Uterus (tissue), 4 donors: ENCODE data around the gene ARMH1. TPM values are rescaled to one million over a fixed set of nuclear protein-coding genes. Genes with fewer than 3 reads are reported as not detected.
"Not testable (repeated sequence)": the region's sequence is repeated elsewhere in the genome, so short reads cannot be mapped to it uniquely, and the experiment has no call there.

ENCODE experiments used
- DNase-seq, 2 donors: peaks; one replicate each; pipeline ENCODE4 v3.0.0-alpha.2; 2019 to 2020
- H3K27ac ChIP-seq, 2 donors: fragments of 200-600 bp; sonication (generic); 1 replicate in 1 of 2; 2 replicates in 1 of 2; pipeline ENCODE4 v1.5.1; 2016 to 2018
- H3K27me3 ChIP-seq, 2 donors: fragments of 200-600 bp; sonication (generic); one replicate each; pipeline ENCODE4 v1.5.1; 2018 to 2019; ENCODE audit warnings: control low read depth in 1 of 2
- H3K36me3 ChIP-seq, 2 donors: fragments of 200-600 bp; sonication (generic); one replicate each; pipeline ENCODE4 v1.5.1; 2019; ENCODE audit warnings: control low read depth in 1 of 2
- H3K4me1 ChIP-seq, 2 donors: fragments of 200-600 bp; sonication (generic); one replicate each; pipeline ENCODE4 v1.5.1; 2018 to 2019; ENCODE audit warnings: control low read depth in 1 of 2
- H3K4me3 ChIP-seq, 2 donors: fragments of 200-600 bp; sonication (generic); 1 replicate in 1 of 2; 2 replicates in 1 of 2; pipeline ENCODE4 v1.5.1; 2018 to 2019; ENCODE audit warnings: mild to moderate bottlenecking in 1 of 2
- H3K9me3 ChIP-seq, 2 donors: fragments of 200-600 bp; sonication (generic); one replicate each; pipeline ENCODE4 v1.5.1; 2019; ENCODE audit warnings: control low read depth in 1 of 2
- POLR2A ChIP-seq, 2 donors: fragments of 450-650 bp; IDR thresholded peaks; one replicate each; pipeline ENCODE4 v1.6.1; 2016; ENCODE audit warnings: antibody characterized with exemption in 2 of 2, mild to moderate bottlenecking in 1 of 2, moderate library complexity in 1 of 2
- intact Hi-C: fragments of 100-400 bp; cut with DNase I; formaldehyde crosslinking; loops from one replicate; pipeline ENCODE4 v1.15.1; 2023; ENCODE audit warnings: low total_unique reads
- small RNA-seq: library from RNA; depleted of rRNA; stranded (forward); fragments of <200 nt; gene quantifications from one replicate; pipeline ENCODE3, GENCODE V24; 2016
- total RNA-seq, 4 donors: library from RNA; depleted of rRNA in 3 of 4; stranded (reverse); fragments of >200 nt in 3 of 4; gene quantifications; one replicate each; pipeline versions ENCODE4 v1.1.0 to v1.2.4, GENCODE V29; 2014 to 2023
- TF ChIP-seq, protein P1 (sequence below), 4 experiments: fragments of 200-600 bp in 2 of 4; fragments of 450-650 bp in 2 of 4; sonication (generic) in 2 of 4; IDR thresholded peaks; one replicate each; pipeline ENCODE4 v1.5.1; 2016 to 2019; ENCODE audit warnings: antibody characterized with exemption in 4 of 4, mild to moderate bottlenecking in 2 of 4, moderate library complexity in 1 of 4
- donor health status: DM: yes; HTN: yes; CAD: no.

The ARMH1 gene
- total RNA-seq, 4 donors from 2014 or later: 2.7 to 7.7 (median 5.2) TPM; not detected in 1

DNA sequence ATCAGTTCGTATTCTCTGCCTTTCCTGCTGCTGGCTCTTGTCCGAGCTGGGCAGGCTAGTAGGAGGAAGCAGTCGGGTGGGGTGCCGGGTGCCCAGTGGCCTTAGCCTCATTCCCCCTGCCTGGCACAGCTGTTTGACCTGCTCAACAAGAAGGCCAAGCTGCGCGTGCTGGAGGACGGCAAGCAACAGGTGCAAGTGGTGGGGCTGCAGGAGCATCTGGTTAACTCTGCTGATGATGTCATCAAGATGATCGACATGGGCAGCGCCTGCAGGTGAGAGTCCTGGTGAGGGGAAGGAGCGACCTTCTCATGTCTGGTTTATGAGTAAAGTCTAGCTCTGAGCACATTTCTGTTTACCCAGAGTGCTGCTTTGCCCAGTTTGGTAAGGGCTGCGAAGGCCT lies 84.6 kb downstream of the ARMH1 start:
- H3K4me3 ChIP-seq: no peak overlapping the region
- H3K27me3 ChIP-seq: no peaks in the 10 kb centered on the region
- DNase-seq: no peak
- intact Hi-C loops: no loop called here
- H3K4me1 ChIP-seq: no peaks in the 10 kb centered on the region
- no peaks in the 10 kb centered on the region for H3K36me3 ChIP-seq
- no peak overlapping the region for H3K27ac ChIP-seq
- no peaks in the 10 kb centered on the region for H3K9me3 ChIP-seq
- TF ChIP-seq, protein P1, sequence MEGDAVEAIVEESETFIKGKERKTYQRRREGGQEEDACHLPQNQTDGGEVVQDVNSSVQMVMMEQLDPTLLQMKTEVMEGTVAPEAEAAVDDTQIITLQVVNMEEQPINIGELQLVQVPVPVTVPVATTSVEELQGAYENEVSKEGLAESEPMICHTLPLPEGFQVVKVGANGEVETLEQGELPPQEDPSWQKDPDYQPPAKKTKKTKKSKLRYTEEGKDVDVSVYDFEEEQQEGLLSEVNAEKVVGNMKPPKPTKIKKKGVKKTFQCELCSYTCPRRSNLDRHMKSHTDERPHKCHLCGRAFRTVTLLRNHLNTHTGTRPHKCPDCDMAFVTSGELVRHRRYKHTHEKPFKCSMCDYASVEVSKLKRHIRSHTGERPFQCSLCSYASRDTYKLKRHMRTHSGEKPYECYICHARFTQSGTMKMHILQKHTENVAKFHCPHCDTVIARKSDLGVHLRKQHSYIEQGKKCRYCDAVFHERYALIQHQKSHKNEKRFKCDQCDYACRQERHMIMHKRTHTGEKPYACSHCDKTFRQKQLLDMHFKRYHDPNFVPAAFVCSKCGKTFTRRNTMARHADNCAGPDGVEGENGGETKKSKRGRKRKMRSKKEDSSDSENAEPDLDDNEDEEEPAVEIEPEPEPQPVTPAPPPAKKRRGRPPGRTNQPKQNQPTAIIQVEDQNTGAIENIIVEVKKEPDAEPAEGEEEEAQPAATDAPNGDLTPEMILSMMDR (IDR thresholded peaks at IDR 0.05): no peak
- no peak for TF ChIP-seq POLR2A (IDR thresholded peaks at IDR 0.05)

DNA sequence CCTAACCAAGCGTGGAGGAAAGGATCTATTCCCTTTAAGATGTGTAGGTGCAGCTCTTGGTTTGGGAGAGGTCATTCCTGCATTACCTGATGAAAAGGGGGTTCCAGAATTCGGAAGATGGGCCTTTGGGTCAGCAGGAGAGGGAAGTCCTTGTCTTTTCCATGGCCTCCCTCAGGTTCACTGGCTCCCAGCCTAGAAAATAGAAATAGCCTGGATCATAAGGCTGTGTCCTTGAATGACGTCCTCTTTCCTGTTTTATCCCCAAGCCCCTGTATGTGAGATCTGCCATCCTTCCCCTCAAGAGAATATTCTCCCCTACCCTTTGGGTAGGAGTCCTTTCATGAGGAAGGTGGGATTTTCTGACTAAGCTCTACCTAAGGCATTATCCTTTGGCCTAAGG lies 86.4 kb downstream of the ARMH1 start:
- H3K9me3 ChIP-seq: no peaks in the 10 kb centered on the region
- no peaks in the 10 kb centered on the region for H3K36me3 ChIP-seq
- no peak overlapping the region for H3K27ac ChIP-seq
- TF ChIP-seq, protein P1 (IDR thresholded peaks at IDR 0.05): no peak
- TF ChIP-seq POLR2A (IDR thresholded peaks at IDR 0.05): no peak
- no peak overlapping the region for H3K4me3 ChIP-seq
- H3K4me1 ChIP-seq: no peaks in the 10 kb centered on the region
- no peak for DNase-seq
- no peaks in the 10 kb centered on the region for H3K27me3 ChIP-seq
- intact Hi-C loops: no loop called here

DNA sequence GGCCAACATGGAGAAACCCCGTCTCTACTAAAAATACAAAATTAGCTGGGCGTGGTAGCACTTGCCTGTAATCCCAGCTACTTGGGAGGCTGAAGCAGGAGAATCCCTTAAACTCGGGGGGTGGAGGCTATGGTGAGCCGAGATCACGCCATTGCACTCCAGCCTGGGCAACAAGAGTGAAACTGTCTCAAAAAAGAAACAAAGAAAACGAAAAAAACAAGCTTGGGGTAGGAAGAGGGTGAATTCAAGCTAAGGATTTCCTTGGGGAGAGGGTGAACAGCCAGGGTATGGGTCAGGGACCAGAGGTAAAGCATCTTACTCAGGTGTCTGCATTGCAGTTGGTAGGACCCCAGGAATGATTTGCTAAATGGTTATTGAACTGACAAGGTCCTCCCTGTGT lies 91.9 kb downstream of the ARMH1 start:
- H3K4me1 ChIP-seq, intact Hi-C loops, H3K27me3 ChIP-seq, H3K36me3 ChIP-seq, DNase-seq, H3K4me3 ChIP-seq, H3K9me3 ChIP-seq, H3K27ac ChIP-seq: not testable (repeated sequence)

Small RNA genes within 50 kb of the gene (small RNA-seq; reads per million reads assigned to genes)
- gene RNU5D-1 (not detected), gene RNU5F-1 (not detected)

Other genes with a start within 250 kb of the ARMH1 start
- 1 to 10 TPM in 3 of 4 donors, not detected in 1; 1.5 to 5.4 (median 3.8) TPM for gene TMEM53, start 233 bp upstream of the ARMH1 start, total RNA-seq
- not detected for gene RNU5D-1, start 56.5 kb downstream of the ARMH1 start, total RNA-seq
- 10 to 100 TPM in 1 of 4 donors, under 1 TPM in 1, not detected in 2; 0.64 to 15.1 TPM for gene KIF2C, start 65.1 kb downstream of the ARMH1 start, total RNA-seq
- 1,000 to 10,000 TPM; 2,651 to 7,196 (median 4,456) TPM for gene RPS8, start 100.8 kb downstream of the ARMH1 start, total RNA-seq
- gene BEST4, start 113.5 kb downstream of the ARMH1 start, total RNA-seq: 1 to 10 TPM in 1 of 4 donors, under 1 TPM in 1, not detected in 2; 0.21 to 1.0 TPM
- gene PLK3, start 125.7 kb downstream of the ARMH1 start, total RNA-seq: 10 to 100 TPM in 3 of 4 donors, 1 to 10 TPM in 1; 1.8 to 36.6 (median 21.1) TPM
- gene DYNLT4, start 132.6 kb downstream of the ARMH1 start, total RNA-seq: 1 to 10 TPM in 1 of 4 donors, not detected in 3; 4.4 TPM
- gene BTBD19, start 133.8 kb downstream of the ARMH1 start, total RNA-seq: 10 to 100 TPM in 1 of 4 donors, 1 to 10 TPM in 3; 3.8 to 41.9 (median 6.6) TPM
- gene PTCH2, start 168.5 kb downstream of the ARMH1 start, total RNA-seq: 1 to 10 TPM; 3.1 to 8.1 (median 5.4) TPM